Loucy (cell line): Measurements from ENCODE around the gene IL15RA.

Experiments used
- EZH2phosphoT487 ChIP-seq: fragments of 200-600 bp; IDR thresholded peaks from 2 replicates; pipeline ENCODE4 v1.6.1; 2018; ENCODE audit warnings: antibody characterized with exemption, mild to moderate bottlenecking, moderate library complexity, borderline replicate concordance
- TF ChIP-seq, protein P1 (sequence below): fragments of 200-600 bp; sonication (generic); conservative IDR thresholded peaks from 2 replicates; pipeline ENCODE4 v1.5.1; 2014; ENCODE audit warnings: mild to moderate bottlenecking, antibody characterized with exemption, low read length

DNA sequence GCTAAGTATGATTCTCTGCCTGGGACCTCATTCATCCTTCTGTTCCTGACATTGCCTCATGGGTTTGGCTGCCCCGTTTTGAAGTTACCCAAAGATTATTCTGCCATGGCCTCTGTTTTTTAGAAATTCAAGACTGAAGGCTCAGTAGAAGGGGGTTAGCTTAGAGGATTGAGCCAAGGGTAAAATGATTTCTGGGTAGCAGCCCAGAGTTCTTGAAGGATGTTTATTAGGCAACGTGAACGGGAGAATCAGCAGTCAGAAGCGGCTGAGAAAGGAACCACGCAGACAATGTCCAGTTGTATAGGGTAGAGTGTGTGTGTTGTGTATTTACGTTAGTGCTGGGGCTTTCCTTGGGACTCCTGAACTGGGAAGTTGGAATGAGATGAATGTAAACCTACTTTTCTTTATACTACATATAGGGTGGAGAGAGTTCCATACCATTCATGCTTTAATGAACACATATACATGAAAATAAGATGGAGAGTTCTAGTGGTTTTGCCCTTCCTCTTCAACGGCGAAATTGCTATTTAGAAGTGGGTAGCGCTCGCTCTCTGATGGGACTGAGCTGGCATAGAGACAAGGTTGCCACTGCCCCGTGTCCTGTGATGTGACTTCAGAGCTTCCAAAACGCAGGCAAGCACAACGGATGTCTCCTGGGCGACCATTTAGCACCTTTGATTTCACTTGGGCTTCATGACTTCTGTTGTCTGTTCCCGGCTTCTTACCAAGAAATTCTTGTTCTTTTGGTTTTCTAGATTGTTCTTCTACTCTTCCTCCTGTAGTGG, 35.0 kb upstream of the IL15RA start:
- TF ChIP-seq, protein P1, sequence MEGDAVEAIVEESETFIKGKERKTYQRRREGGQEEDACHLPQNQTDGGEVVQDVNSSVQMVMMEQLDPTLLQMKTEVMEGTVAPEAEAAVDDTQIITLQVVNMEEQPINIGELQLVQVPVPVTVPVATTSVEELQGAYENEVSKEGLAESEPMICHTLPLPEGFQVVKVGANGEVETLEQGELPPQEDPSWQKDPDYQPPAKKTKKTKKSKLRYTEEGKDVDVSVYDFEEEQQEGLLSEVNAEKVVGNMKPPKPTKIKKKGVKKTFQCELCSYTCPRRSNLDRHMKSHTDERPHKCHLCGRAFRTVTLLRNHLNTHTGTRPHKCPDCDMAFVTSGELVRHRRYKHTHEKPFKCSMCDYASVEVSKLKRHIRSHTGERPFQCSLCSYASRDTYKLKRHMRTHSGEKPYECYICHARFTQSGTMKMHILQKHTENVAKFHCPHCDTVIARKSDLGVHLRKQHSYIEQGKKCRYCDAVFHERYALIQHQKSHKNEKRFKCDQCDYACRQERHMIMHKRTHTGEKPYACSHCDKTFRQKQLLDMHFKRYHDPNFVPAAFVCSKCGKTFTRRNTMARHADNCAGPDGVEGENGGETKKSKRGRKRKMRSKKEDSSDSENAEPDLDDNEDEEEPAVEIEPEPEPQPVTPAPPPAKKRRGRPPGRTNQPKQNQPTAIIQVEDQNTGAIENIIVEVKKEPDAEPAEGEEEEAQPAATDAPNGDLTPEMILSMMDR = no peak
- no peak for TF ChIP-seq EZH2phosphoT487
